ENCODE results near the gene ACTRT2.

ACTRT2 gene

GRCh38 chr1:3069491-3070308 is 48.4 kb downstream of the ACTRT2 start:
- peak; percentile 71 for DNase-seq (ENCODE audit: low spot score)

DNA sequence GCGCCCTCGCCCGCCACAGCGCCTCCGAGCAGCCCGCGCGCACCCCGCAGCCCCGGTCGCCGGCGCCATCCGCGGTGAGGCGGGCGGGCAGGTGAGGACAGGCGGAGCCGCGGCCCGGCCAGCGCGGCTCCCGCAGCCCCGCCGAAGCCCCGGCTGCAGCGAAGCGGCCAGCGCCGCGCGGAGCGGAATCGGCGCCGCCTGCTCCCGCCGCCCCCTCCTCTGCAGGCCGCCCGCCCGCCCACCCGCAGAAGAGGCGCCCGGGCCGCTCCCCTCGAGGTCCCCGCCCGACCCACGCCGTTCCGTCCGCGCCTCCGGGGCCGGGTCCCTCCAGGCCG is 49.0 kb downstream of the ACTRT2 start:
- DNase-seq (ENCODE audit: low spot score): no peak

DNA sequence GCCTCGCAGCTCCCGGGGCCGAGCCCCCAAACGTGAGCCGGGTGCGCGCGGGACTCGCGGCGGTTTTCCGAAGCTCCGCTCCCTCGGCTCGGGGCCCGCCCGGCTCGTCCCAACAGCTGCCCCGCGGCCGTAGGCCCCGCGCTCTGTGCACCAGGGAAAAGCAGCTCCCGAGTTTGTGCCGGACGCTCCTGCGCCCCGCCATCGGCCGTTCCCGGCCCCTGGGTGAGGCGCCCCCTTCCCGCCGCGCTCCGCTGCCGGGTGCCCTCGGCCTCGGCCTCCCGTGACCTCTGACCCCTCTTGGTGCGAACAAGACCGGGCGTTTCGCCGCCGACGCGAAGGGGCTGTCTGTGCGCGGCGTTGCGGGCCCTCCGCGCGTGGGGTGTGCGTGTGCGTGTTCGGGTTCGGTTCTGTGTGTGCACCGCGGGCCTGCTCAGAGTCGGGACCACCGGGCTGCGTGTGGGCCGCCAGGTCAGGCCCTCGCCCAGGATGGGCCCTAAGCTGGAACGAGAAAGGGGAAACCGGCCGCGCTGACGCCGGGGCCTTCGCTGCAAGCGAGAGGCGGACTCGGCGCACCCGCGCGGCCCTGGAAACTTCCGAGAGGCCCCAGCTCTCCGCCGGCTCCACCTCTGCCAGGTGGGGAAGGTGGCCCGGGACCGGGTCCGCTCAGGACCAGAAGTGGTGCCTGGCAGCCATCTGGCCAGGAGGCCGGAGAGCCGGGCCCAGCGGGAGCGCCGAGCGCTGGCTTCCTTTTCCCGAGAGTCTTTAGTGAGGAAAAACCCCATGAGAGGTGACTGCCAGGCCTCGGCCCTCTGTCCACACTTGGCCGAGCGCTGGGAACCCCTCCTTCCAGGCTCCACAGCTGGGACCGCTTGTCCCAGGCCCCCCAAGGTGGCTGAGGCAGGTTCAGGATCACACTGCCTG is 49.6 kb downstream of the ACTRT2 start:
- DNase-seq (ENCODE audit: low spot score): no peak

DNA sequence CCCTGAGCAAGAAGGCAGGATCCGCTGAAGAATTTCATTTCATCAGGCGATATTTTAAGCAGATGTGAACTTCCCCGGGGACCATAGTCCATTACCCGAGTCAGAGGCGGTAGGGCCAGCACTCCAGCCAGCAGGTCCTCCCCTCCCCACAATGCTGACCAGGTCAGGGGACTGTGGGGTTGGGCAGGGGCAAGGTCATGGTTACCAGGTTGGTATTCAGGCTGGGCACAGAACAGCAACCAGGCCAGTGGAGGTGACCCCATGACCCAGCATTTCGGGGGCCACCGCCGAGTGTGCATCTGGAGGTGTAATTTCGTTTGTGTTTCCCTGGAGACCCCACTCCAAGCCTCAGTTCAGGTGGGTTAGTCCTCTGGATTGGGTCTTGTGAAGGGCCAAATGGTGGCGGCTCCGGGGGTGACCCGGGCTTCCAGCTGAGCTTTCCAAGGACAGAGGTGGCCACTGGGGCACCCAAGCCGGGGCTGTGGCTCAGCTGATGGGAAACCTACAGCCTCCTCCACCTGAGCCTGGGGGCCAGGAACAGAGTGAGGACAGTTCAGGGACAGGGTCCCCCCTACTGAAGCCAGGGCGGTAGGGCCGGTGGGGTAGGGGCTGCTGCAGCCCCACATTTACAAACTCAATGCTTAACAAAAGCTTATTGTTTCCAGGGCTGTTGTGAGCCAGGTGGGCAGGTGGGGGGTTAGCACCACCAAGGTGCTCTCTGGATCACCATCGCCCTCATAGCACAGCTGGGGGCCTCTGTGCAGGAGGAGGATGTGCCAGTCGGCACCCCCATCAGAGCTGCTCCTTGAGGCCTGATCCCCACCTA is 50.5 kb downstream of the ACTRT2 start:
- DNase-seq (ENCODE audit: low spot score): no peak

All from cerebellar cortex (tissue), 1 donor.